Fibroblast of upper back skin (primary cell): ENCODE results near the gene DYDC2.
"Not testable (repeated sequence)": the region's sequence is repeated elsewhere in the genome, so short reads cannot be mapped to it uniquely, and the experiment has no call there.

Experiments
- DNase-seq: peaks from one replicate; pipeline ENCODE4 v3.0.0-alpha.2; 2013

DYDC2 gene, protein sequence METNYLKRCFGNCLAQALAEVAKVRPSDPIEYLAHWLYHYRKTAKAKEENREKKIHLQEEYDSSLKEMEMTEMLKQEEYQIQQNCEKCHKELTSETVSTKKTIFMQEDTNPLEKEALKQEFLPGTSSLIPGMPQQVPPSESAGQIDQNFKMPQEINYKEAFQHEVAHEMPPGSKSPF

DNA sequence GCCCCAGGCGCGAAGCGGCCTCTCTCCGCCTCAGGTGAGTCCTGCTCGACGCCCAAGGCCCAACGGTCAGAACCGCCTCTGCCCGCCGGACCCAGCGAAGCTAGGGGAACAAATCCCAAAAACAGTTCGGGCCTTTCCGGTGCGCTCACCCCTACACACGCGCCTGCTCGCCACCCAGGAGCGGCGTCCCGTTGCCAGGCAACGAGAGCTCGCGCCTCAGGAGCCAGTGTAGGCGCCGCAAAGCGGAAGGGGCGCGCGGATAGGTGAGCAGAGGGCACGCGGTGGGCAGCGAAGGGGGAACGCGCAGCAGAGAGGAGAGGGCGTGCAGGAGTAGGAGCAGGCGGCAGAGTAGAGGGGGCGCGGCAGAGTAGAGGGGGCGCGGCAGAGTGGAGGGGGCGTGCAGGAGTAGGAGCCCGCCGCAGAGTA lies at the start of gene DYDC2, which contains the start of gene DYDC1:
Gene DYDC2 (plus strand): TSS at position 219 of the 426 bp plus-strand sequence. CDS start 5,663 bp downstream, outside the sequence.
Gene DYDC1 (minus strand): TSS at position 193 of the 426 bp plus-strand sequence. CDS start 4,154 bp downstream, outside the sequence.
- peak; percentile 6 for DNase-seq

DNA sequence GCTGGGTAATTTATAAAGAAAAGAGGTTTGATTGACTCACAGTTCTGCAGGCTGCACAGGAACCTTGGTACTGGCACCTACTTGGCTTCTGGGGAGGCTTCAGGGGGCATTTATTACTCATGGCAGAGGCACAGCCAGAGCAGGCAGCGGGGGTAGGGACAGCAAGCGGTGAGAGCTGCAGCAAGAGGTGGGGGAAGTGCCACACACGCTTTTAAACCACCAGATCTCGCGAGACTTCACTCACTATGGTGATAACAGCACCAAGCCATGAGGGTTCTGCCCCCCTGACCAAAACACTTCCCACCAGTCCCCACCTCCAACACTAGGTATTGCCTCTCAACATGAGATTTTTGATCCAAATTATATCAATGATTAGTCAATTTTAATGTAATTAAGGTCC lies 43.1 kb upstream of the DYDC2 start:
- no peak for DNase-seq

DNA sequence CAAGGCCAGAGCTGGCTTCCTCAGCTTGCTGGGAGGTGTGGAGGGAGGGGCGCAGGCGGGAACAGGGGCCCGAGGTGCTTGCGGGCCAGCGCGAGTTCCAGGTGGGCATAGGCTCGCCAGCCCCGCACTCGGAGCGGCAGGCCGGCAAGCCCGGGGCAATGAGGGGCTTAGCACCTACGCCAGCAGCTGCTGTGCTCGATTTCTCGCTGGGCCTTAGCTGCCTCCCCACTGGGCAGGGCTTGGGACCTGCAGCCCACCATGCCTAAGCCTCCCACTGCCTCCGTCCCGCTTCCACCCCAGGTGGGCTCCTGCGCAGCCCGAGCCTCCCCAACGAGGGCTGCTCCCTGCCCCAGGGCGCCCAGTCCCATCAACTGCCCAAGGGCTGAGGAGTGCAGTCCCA lies 41.2 kb upstream of the DYDC2 start:
- DNase-seq: no peak

DNA sequence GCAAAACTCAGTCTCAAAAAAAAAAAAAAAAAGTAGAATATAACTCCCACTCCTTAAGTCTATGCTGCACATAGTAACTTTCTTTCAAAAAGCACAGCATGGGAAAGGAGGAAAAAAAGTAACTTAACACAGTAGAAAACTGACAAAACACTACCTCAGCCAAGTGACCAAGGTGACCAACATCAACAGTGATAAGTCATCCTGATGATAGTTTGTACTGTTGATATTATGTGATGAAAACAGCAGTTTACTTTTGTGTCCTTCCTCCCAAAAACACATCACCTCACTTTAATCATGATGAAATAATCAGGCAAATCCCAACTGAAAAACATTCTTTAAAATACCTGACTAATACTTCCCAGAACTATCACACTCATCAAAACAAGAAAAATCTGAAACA lies 37.8 kb upstream of the DYDC2 start:
- no peak for DNase-seq

GRCh38 chr10:80319318-80319717 lies 37.3 kb upstream of the DYDC2 start:
- DNase-seq: no peak

- no peak for DNase-seq
Measured at GRCh38 chr10:80319725-80320290, 36.8 kb upstream of the DYDC2 start.

DNA sequence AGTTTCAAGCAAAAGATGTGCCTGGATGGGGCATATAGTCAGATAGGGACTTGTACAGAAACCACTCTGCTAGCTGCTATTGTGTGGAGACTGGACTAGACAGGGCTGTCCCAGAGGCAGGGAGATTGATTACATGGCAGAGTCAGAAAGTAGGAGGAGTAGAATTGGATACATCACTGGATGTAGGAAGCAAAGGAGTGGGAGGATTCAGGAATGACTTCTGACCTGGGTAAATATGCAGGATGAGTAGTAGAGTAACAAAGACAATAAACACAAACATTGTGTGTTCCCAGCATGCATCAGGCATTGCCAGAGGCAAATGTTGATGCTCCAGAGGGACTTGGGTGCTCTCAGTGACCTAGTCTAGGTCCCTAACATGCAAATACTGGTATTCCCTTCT lies 36.2 kb upstream of the DYDC2 start:
- no peak for DNase-seq

DNA sequence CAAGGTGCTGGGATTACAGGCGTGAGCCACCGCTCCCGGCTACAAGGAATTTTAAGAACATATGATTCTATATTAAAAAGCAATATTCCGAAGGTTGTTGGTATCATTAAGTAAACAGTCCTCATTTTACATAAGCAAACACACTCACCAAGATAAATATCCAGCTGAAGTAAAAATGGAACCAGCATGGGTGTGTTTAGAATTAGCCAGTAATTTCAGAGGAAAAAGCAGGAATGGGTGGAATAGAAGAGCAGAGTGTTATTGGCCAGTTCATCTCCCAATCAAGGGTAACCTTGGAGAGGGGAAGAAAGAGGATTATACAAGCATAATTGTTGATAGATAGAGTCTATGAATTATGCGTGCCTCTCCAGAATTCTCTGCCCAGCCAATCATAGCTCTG lies 35.4 kb upstream of the DYDC2 start:
- DNase-seq: no peak

DNA sequence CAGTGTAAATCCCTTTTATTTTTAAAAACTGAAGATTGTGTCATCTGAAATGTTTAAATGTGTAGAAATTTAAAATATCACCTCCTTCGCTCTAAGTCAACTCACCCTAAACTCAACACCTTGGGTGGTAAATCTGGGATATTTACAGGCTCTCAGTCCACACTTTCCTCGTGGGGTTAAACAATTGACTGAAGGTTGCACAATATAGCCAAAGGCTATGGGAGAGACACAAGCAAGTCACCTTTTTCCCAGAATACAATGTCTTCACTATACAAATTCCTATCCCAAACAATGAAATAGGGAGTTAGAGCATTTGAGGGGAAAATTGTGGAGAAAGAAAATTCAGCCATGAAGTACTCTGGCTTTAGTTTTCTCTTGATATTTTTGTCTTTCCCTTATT lies 34.4 kb upstream of the DYDC2 start:
- no peak for DNase-seq

GRCh38 chr10:80322711-80323110 lies 33.9 kb upstream of the DYDC2 start:
- no peak for DNase-seq

DNA sequence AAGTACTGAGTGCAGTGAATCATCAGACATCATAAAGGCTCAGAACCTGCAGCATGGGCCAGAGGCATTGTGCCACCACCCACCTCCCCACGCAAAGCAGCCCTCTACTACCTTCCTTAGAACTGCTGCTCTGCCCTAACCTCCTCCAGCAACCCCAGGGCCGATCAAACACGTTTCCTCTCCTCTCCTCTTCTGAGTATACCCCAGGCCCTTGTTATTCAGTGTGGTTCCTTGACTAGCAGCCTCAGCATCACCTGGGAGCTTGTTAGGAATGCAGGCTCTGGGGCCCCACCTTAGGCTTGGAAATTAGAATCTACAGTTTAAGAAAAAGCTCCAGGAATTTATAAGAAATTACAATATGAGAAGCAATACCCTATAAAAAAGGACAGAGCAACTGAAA lies 33.3 kb upstream of the DYDC2 start:
- no peak for DNase-seq

DNA sequence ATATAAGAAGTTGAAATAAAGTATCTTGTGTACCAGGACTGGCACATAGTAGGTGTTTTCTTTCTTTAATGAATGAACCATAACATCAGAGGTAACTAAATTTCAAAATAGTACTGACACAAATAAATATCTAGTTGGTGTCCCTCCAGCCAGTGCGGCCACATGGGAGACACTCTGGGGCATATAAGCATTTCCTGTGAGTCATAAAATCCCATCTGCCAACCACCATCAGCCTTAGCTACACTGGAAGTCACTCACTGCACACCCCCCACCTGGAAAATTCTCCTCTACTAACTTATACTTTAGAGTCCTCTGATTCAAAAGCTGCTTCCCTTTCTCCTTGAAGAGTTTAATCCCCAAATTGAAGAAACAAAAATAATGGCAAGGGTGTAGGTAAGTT lies 32.5 kb upstream of the DYDC2 start:
- DNase-seq: peak; percentile 59

GRCh38 chr10:80324891-80325364 lies 31.7 kb upstream of the DYDC2 start:
- DNase-seq: no peak

- DNase-seq: no peak
Measured at GRCh38 chr10:80333983-80334382, 22.6 kb upstream of the DYDC2 start.

GRCh38 chr10:80344276-80344675 lies 12.3 kb upstream of the DYDC2 start:
- DNase-seq: no peak

- DNase-seq: no peak
Measured at GRCh38 chr10:80344912-80345311, 11.7 kb upstream of the DYDC2 start.

DNA sequence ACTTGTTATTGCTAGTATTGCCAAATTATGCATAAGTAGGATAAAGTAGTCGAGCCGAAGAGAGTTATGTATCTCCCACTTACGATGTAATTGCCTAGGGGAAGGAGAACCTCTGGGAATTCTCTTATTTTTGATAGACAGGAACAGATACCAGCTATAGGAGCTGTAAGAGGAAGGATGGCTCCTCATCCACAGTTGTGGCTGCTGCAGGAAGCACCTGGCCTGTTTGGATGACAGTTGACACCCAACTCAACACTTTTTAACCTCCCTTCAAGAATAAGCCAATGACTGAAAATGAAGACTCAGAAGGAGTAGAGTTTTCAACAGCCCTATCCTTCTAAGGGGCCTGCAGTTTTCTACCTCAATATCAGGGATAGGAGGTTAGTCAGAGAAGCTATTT lies 6.3 kb upstream of the DYDC2 start:
- no peak for DNase-seq

DNA sequence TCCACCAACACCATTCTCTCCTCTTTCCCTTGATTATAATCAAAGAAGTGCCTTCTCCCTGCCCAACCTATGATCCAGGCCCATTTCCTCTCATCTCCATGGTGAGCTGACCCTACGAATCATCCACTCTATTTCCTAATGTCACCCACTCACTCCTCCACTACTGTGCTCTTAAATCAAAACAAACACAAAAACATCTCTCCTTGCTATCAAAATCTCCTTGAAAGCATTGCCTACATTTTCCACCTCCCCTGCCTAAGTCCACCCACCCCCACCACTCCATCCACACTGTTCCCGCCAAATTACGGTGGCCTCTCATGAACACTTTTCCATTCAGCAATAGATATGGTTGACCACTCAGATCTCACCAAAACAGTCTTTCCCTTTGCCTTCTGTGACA lies 5.4 kb upstream of the DYDC2 start:
- no peak for DNase-seq

DNA sequence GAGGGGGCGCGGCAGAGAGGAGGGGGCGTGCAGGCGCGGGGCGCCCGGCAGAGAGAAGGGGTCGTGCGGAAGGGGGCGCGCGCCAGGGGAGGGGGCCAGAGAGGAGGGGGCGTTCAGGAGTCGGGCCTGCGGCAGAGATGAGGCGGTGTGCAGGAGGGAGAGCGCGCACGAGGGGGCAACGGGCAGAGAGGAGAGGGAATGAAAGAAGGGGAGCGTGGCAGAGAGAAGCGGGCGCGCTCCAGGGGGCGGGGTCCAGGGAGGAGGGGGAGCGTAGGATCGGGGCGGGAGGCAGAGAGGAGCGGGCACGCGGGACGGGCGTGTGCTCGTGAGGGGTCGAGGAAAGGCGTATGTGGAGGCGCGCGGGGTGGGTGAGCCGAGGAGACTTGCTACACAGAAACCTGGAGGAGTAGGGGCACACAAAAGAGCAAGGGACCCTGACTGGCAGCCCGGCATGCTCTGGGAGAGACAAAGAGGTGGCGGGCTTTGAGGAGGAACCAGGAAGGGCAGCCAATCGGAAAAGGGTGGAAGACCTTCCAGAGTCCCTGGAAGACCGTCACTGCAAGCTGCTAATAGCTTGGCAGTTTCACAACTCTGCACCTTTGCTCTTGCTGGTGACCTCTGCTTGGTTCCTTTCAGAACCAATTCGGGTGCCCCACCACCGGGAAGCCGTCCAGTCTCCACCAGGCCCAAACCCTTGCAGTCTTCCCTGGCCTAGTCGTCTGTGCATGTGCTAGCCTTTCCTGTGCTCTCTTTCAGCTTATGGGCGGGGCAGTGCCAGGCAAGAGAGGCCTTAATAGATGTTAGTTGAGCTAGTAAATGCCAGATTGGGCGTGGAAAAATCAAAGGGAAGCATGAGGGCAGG lies 639 bp downstream of the DYDC2 start:
- DNase-seq: no peak

- DNase-seq: no peak
Measured at GRCh38 chr10:80357851-80358125, 1.2 kb downstream of the DYDC2 start.

- DNase-seq: not testable (repeated sequence)
Measured at GRCh38 chr10:80358925-80359324, 2.3 kb downstream of the DYDC2 start.

DNA sequence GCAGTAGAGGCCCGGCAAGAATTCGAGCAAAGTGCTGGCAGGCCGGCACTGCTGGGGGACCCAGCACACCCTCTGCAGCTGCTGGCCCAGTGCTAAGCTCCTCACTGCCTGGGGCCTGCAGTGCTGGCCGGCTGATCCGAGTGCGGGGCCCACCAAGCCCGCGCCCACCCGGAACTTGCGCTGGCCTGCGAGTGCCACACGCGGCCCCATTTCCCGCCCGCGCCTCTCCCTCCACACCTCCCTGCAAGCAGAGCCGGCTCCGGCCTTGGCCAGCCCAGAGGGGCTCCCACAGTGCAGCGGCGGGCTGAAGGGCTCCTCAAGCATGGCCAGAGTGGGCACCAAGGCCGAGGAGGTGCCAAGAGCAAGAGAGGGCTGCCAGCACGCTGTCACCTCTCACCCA lies 3.1 kb downstream of the DYDC2 start:
- DNase-seq: no peak

- no peak for DNase-seq
Measured at GRCh38 chr10:80365510-80365909, 8.9 kb downstream of the DYDC2 start.

DNA sequence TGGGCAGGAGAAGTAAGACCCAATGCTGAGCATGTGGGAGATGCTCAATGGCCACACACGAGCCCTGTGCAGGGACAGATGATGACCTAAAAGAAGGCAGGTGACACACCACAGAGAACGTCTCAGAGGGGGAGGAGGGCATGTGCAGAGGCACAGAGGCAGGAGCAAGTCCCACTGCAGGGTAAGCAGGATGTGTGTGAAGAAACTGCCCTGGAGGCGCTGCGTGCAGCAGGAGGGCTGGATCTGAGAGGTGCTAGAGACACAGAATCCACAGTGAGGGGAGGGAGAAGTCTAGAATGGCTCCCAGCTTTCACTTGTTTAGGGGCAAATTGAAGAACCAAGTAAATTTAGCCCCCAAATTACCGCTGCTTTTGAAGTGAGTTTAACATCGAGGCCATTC lies 14.9 kb downstream of the DYDC2 start:
- no peak for DNase-seq
